Lung (tissue), 12 donors: ENCODE measurements around the gene GABPB1. TPM values are rescaled to one million over a fixed set of nuclear protein-coding genes. Genes with fewer than 3 reads are reported as not detected.

ENCODE experiments used
- ATAC-seq: fragments of 200-7000 bp; cut with Tn5 transposase; one replicate; pipeline ENCODE4 v1.9.1; 2020; ENCODE audit warnings: moderate number of reproducible peaks; ENCODE audit not compliant: insufficient read depth, low FRiP score
- DNase-seq, 3 donors: peaks; one replicate each; pipeline ENCODE4 v3.0.0-alpha.2; 2013 to 2017
- H3K27ac ChIP-seq, 2 donors: one replicate each; pipeline ENCODE4 v1.5.1; 2013; ENCODE audit warnings: mild to moderate bottlenecking in 2 of 2, moderate library complexity in 2 of 2, control low read depth in 1 of 2, inconsistent platforms in 1 of 2, low read depth in 1 of 2, low read length in 1 of 2
- H3K27me3 ChIP-seq, 3 donors: one replicate each; pipeline ENCODE4 v1.5.1; 2013; ENCODE audit warnings: low read length in 2 of 3; ENCODE audit not compliant: control insufficient read depth in 3 of 3, insufficient read depth in 3 of 3
- H3K36me3 ChIP-seq, 4 donors: one replicate each; pipeline ENCODE4 v1.5.1; 2013; ENCODE audit warnings: low read length in 4 of 4, mild to moderate bottlenecking in 1 of 4, moderate library complexity in 1 of 4; ENCODE audit not compliant: control insufficient read depth in 4 of 4, insufficient read depth in 4 of 4
- H3K4me1 ChIP-seq, 5 donors: one replicate each; pipeline ENCODE4 v1.5.1; 2013; ENCODE audit warnings: low read length in 5 of 5, mild to moderate bottlenecking in 2 of 5, moderate library complexity in 1 of 5; ENCODE audit not compliant: control insufficient read depth in 5 of 5, insufficient read depth in 5 of 5
- H3K4me3 ChIP-seq: one replicate; pipeline ENCODE4 v1.5.1; 2013; ENCODE audit warnings: mild to moderate bottlenecking, control low read depth, moderate library complexity
- H3K9ac ChIP-seq, 2 donors: one replicate each; pipeline ENCODE4 v1.5.1; 2013; ENCODE audit warnings: low read length in 2 of 2, control low read depth in 1 of 2; ENCODE audit not compliant: insufficient read depth in 1 of 2
- H3K9me3 ChIP-seq, 4 donors: one replicate each; pipeline ENCODE4 v1.5.1; 2013; ENCODE audit warnings: low read length in 3 of 4, mild to moderate bottlenecking in 1 of 4, moderate library complexity in 1 of 4; ENCODE audit not compliant: control insufficient read depth in 4 of 4, insufficient read depth in 3 of 4
- WGBS, 2 donors: extraction: QIAGEN DNeasy Blood & Tissue Kit; methylation state at CpG; one replicate each; pipeline ENCODE4 v1.1.7; 2013; 5-methylcytosine and 5-hydroxymethylcytosine counted together
- polyA plus RNA-seq, 2 donors: library from polyadenylated mRNA; stranded (reverse); fragments of 200-250 nt; gene quantifications; one replicate each; pipeline ENCODE4 v1.2.1, GENCODE V29; 2013
- total RNA-seq, 2 donors: library from RNA; depleted of rRNA in 1 of 2; stranded (reverse); fragments of >200 nt in 1 of 2; gene quantifications; one replicate each; pipeline ENCODE4 v1.2.1, GENCODE V29; 2014 to 2021
- TF ChIP-seq, protein P1 (sequence below): IDR thresholded peaks from 2 replicates; pipeline ENCODE4 v1.5.1; 2012; ENCODE audit warnings: mild to moderate bottlenecking; ENCODE audit errors: control extremely low read depth, extremely low read depth
- donor health status: control.
- donor health status: control.
- donor health status: Bipolar disorder and iron deficiency.
- donor health status: healthy.
- donor health status: DM: yes; HTN: yes; CAD: no.

The GABPB1 gene
- total and polyA plus RNA-seq, 4 donors = 6.1 to 42.8 (median 13.6) TPM

DNA sequence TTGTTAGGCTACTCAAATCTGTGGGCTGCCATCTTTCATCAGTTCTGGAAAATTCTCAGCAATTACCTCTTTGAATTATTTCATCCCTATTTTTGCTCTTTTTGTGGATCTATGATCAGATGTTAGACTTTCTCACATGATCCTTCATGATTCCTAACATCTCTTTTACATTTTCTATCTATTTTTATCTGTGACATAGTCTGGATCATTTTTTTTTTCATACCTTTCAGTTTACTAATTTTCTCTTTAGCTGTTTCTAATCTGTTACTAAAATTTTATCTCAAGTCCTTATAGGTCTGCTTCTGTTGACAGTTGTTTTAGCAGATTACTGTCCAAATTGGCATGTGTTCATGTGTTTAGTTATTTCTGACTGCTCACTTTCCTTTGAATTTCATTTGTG, 47.2 kb downstream of the GABPB1 start:
- ATAC-seq = no peak
- Histone ChIP-seq H3K4me1 (peaks cover 0 to 4% (median 0%) of the 10 kb centered on the region in 5 donors), H3K9ac (no peak overlapping the region), H3K4me3 (no peak overlapping the region), H3K27ac (no peak overlapping the region), H3K36me3 (peaks cover 5 to 14% (median 6%) of the 10 kb centered on the region in 4 donors), H3K9me3 (peaks cover 2 to 9% (median 3%) of the 10 kb centered on the region in 4 donors), H3K27me3 (no peaks in the 10 kb centered on the region)
- TF ChIP-seq, protein P1, sequence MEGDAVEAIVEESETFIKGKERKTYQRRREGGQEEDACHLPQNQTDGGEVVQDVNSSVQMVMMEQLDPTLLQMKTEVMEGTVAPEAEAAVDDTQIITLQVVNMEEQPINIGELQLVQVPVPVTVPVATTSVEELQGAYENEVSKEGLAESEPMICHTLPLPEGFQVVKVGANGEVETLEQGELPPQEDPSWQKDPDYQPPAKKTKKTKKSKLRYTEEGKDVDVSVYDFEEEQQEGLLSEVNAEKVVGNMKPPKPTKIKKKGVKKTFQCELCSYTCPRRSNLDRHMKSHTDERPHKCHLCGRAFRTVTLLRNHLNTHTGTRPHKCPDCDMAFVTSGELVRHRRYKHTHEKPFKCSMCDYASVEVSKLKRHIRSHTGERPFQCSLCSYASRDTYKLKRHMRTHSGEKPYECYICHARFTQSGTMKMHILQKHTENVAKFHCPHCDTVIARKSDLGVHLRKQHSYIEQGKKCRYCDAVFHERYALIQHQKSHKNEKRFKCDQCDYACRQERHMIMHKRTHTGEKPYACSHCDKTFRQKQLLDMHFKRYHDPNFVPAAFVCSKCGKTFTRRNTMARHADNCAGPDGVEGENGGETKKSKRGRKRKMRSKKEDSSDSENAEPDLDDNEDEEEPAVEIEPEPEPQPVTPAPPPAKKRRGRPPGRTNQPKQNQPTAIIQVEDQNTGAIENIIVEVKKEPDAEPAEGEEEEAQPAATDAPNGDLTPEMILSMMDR = no peak
- no peak for DNase-seq

DNA sequence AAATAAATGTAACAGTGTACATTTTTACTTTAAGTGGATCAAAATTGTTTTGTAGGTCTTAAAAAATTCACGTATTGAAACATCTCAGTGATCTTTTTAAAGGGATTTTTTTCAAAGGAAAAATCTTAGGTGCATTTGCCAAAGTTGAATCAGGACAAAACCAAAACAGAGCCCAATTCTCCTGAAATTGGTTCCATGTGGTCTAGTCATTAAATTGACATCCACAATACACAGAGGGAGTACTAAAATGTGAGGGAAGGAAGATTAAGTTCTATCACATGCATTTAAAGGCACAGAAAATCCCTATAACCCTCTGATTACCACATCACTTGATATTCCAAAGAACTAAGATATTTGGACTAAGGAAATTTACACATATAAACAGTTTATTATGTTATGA, 50.2 kb downstream of the GABPB1 start:
- ATAC-seq = no peak
- no peak for DNase-seq
- Histone ChIP-seq H3K9me3 (peaks cover 2 to 9% (median 3%) of the 10 kb centered on the region in 4 donors), H3K27me3 (no peaks in the 10 kb centered on the region), H3K36me3 (peaks cover 8 to 21% (median 17%) of the 10 kb centered on the region in 4 donors), H3K4me1 (no peaks in the 10 kb centered on the region), H3K9ac (no peak overlapping the region), H3K27ac (no peak overlapping the region), H3K4me3 (no peak overlapping the region)
- TF ChIP-seq, protein P1 = no peak
- WGBS, 2 donors = 89 to 92% methylated on average over 1 of the region's 1 CpG

DNA sequence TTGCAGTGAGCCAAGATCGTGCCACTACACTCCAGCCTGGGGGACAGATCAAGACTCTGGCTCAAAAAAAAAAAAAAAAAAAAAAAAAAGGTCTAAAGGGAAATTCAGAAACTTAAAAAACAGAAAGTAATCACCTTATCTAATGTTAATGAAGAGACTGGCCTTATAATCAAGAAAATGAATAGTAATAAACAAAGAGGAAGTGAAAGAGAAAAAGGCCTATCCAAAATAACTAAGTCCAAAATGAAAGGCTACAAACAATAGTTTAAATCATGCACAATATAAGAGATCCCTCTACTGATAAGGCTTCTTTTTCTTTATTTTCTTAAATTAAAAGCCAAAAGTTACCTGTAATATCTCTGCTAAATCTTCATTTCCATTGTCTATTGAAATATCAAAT, 52.4 kb downstream of the GABPB1 start:
- Histone ChIP-seq H3K9ac (no peak overlapping the region), H3K27me3 (no peaks in the 10 kb centered on the region), H3K4me3 (no peak overlapping the region), H3K9me3 (peaks cover 0 to under 1% (median 0%) of the 10 kb centered on the region in 4 donors), H3K27ac (no peak overlapping the region), H3K4me1 (no peaks in the 10 kb centered on the region), H3K36me3 (peaks cover 9 to 23% (median 15%) of the 10 kb centered on the region in 4 donors)
- WGBS, 2 donors = 100% methylated on average over 1 of the region's 1 CpG
- DNase-seq (no peak), ATAC-seq (no peak)
- TF ChIP-seq, protein P1 = no peak

DNA sequence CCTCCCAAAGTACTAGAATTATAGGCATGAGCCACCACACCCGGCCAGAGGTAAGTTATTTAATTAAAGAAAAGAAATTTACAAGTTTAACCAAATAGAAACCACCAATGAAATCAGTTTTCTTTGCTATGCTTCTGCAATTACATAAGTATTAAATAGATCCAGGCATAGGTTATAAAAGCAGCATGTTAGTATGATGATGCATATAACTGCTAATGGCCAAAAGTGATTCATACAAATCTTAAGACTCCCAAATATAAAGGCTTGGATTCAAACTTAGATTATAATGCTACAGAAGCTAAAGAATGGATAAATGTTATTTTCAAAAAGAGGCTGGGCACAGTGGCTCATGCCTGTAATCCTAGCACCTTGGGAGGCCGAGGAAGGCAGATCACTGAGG, 56.7 kb downstream of the GABPB1 start:
- H3K27ac ChIP-seq = no peak overlapping the region
- H3K9ac ChIP-seq = no peak overlapping the region
- H3K36me3 ChIP-seq = peaks cover 9 to 20% (median 15%) of the 10 kb centered on the region in 4 donors
- H3K4me1 ChIP-seq = no peaks in the 10 kb centered on the region
- TF ChIP-seq, protein P1 = no peak
- 96 to 100% methylated on average over 2 of the region's 2 CpGs for WGBS, 2 donors
- DNase-seq (no peak), ATAC-seq (no peak)
- H3K9me3 ChIP-seq = no peaks in the 10 kb centered on the region
- no peaks in the 10 kb centered on the region for H3K27me3 ChIP-seq
- no peak overlapping the region for H3K4me3 ChIP-seq
